Transverse colon (tissue), 4 donors: Measurements from ENCODE around the gene ZNF148. TPM values are rescaled to one million over a fixed set of nuclear protein-coding genes. Genes with fewer than 3 reads are reported as not detected.

Source experiments
- DNase-seq: peaks from one replicate; pipeline ENCODE4 v3.0.0-alpha.2; 2019
- H3K27ac ChIP-seq, 4 donors: fragments of 200-600 bp; sonication (generic); 2 replicates each; pipeline ENCODE4 v1.5.1; 2016 to 2018; ENCODE audit warnings: inconsistent platforms in 4 of 4
- H3K27me3 ChIP-seq: fragments of 200-600 bp; sonication (generic); 2 replicates; pipeline ENCODE4 v1.5.1; 2017; ENCODE audit warnings: inconsistent platforms
- H3K36me3 ChIP-seq, 4 donors: fragments of 200-600 bp; sonication (generic); 2 replicates each; pipeline ENCODE4 v1.5.1; 2017 to 2019; ENCODE audit warnings: inconsistent platforms in 4 of 4
- H3K4me1 ChIP-seq, 4 donors: fragments of 200-600 bp; sonication (generic); 2 replicates each; pipeline ENCODE4 v1.5.1; 2017 to 2020; ENCODE audit warnings: inconsistent platforms in 4 of 4
- H3K4me3 ChIP-seq, 4 donors: fragments of 200-600 bp; sonication (generic); 1 replicate in 1 of 4; 2 replicates in 3 of 4; pipeline versions ENCODE4 v1.5.1 to v1.6.1; 2017 to 2019; ENCODE audit warnings: inconsistent platforms in 4 of 4
- H3K9me3 ChIP-seq, 2 donors: fragments of 200-600 bp; sonication (generic); 2 replicates each; pipeline ENCODE4 v1.5.1; 2017 to 2019; ENCODE audit warnings: inconsistent platforms in 2 of 2
- EP300 ChIP-seq: sonication (generic); formaldehyde crosslinking; IDR thresholded peaks from one replicate; pipeline ENCODE4 v1.6.1; 2017; ENCODE audit warnings: antibody characterized with exemption, low read depth
- POLR2A ChIP-seq: fragments of 450-650 bp; IDR thresholded peaks from one replicate; pipeline ENCODE4 v1.6.1; 2016; ENCODE audit warnings: antibody characterized with exemption, mild to moderate bottlenecking, moderate library complexity
- POLR2AphosphoS5 ChIP-seq, 3 donors: sonication (generic); formaldehyde crosslinking; IDR thresholded peaks; one replicate each; pipeline ENCODE4 v1.6.1; 2016; ENCODE audit warnings: antibody characterized with exemption in 3 of 3
- WGBS, 2 donors: methylation state at CpG; one replicate each; pipeline ENCODE4 v1.1.5; 2018; ENCODE audit warnings: low coverage in 1 of 2; 5-methylcytosine and 5-hydroxymethylcytosine counted together
- in situ Hi-C, 4 donors: fragments of 200-750 bp; cut with MboI; loops; one replicate each; pipeline versions ENCODE4 v1.15.0 to v1.15.1; 2017; ENCODE audit warnings: low sequenced_read_pairs in 3 of 4, low pct_ligation_motif_present in 1 of 4, low pct_unique_long_range_greater_than_20kb in 1 of 4
- intact Hi-C: fragments of 100-400 bp; cut with DNase I; formaldehyde crosslinking; loops from one replicate; pipeline ENCODE4 v1.15.1; 2023; ENCODE audit warnings: low total_unique reads
- total RNA-seq, 4 donors: library from RNA; depleted of rRNA; stranded (reverse); fragments of >200 nt; gene quantifications; one replicate each; pipeline ENCODE4 v1.1.0, GENCODE V29; 2016
- TF ChIP-seq, protein P1 (sequence below), 5 experiments: fragments of 200-600 bp in 3 of 5; fragments of 450-650 bp in 2 of 5; sonication (generic) in 3 of 5; IDR thresholded peaks; 1 replicate in 2 of 5; 2 replicates in 3 of 5; pipeline ENCODE4 v1.5.1; 2016 to 2017; ENCODE audit warnings: antibody characterized with exemption in 5 of 5, inconsistent platforms in 3 of 5, mild to moderate bottlenecking in 2 of 5, moderate library complexity in 1 of 5

ZNF148 gene, protein sequence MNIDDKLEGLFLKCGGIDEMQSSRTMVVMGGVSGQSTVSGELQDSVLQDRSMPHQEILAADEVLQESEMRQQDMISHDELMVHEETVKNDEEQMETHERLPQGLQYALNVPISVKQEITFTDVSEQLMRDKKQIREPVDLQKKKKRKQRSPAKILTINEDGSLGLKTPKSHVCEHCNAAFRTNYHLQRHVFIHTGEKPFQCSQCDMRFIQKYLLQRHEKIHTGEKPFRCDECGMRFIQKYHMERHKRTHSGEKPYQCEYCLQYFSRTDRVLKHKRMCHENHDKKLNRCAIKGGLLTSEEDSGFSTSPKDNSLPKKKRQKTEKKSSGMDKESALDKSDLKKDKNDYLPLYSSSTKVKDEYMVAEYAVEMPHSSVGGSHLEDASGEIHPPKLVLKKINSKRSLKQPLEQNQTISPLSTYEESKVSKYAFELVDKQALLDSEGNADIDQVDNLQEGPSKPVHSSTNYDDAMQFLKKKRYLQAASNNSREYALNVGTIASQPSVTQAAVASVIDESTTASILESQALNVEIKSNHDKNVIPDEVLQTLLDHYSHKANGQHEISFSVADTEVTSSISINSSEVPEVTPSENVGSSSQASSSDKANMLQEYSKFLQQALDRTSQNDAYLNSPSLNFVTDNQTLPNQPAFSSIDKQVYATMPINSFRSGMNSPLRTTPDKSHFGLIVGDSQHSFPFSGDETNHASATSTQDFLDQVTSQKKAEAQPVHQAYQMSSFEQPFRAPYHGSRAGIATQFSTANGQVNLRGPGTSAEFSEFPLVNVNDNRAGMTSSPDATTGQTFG
- 10 to 100 TPM; 23.6 to 30.3 (median 27.6) TPM for total RNA-seq

DNA sequence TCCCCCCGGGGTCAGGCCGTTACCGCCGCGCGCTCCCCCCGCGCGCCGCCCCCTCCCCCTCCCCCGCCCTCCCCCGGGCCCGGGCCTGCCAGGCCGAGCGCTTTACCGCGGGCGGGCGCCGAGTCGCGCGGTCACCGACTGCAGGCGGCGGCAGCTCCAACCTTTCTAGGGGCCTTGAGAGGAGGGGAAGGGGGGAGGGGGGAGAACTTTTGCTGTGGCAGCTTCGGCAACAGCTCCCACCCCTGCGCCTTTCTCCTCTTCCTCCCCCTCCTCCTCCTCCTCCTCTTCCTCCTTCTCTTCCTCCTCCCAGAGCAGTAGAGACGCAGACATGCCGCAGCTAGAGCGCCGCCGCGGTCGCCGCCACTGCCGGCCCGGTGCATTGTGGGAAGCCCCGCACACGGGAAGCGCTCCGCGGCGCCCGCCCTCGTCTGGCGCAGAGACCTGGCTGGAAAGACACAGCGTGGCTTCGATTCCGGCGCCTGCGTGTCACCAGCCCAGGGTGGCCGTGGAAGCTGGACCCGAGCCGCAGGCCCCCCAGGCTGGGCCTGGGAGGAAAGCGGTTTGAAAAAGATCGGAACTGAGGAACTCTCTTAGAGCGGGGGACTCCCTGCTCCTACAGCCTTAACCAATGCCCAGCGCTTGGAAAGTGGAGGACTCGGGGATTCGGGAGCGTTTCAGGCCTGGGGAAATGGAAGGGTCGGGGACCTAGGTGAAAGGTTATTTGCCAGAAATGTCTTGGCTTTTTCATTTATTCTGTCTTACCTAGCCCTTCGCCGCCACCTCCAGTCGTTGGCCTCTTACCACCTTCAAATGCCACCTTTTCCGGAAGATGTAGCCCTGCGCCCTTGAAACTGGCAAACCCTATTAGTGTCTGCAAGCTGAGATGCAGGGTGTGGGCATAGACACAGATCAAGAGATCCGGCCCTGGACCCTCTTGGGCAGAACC, at the start of gene ZNF148:
Gene ZNF148 (minus strand): TSS at position 330 of the 946 bp plus-strand sequence. CDS start 61,685 bp downstream, outside the sequence.
- Histone ChIP-seq H3K4me3 (peak within 1 kb of the TSS; percentile 59 to 91 (median 87)), H3K9me3 (no peaks in the 10 kb centered on the region), H3K27ac (peak within 1 kb of the TSS; percentile 92 to 93 (median 93)), H3K36me3 (no peaks in the 10 kb centered on the region), H3K27me3 (no peaks in the 10 kb centered on the region), H3K4me1 (peaks cover 11 to 20% (median 19%) of the 10 kb centered on the region in 4 donors)
- DNase-seq: peak; percentile 92
- intact Hi-C loops: loop anchor here (2.0 to 10.0 kb wide), 2 partner anchors 70 to 380 kb away; no protein-coding TSS in a partner anchor
- peak; percentile 87 to 91 (median 90) for TF ChIP-seq POLR2AphosphoS5 (IDR thresholded peaks at IDR 0.05)
- TF ChIP-seq POLR2A: peak; percentile 89
- TF ChIP-seq, protein P1, sequence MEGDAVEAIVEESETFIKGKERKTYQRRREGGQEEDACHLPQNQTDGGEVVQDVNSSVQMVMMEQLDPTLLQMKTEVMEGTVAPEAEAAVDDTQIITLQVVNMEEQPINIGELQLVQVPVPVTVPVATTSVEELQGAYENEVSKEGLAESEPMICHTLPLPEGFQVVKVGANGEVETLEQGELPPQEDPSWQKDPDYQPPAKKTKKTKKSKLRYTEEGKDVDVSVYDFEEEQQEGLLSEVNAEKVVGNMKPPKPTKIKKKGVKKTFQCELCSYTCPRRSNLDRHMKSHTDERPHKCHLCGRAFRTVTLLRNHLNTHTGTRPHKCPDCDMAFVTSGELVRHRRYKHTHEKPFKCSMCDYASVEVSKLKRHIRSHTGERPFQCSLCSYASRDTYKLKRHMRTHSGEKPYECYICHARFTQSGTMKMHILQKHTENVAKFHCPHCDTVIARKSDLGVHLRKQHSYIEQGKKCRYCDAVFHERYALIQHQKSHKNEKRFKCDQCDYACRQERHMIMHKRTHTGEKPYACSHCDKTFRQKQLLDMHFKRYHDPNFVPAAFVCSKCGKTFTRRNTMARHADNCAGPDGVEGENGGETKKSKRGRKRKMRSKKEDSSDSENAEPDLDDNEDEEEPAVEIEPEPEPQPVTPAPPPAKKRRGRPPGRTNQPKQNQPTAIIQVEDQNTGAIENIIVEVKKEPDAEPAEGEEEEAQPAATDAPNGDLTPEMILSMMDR (IDR thresholded peaks at IDR 0.05): no peak
- no peak for TF ChIP-seq EP300
- in situ Hi-C loops: no loop called here
- WGBS, 2 donors: 0 to 1% methylated on average over 7 to 36 of the region's 69 CpGs

DNA sequence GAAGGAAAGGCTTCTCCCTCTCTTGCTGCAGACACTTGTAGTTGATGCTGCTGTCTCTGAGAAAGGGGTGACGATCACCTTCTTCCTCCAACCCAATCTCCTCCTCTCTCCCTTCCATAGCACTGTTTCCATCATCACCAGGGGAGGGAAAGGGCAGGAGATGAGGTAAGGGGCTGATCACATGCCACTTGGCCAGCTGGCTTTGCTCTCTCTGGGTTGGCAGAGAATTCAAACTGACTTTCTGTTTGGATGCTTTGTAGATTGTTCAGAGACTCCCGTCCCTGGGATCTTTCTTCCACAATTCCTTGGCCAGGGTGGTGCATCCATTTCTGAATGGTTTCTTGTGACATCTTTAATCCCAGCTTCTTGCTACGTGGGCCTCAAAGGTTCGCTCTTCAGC, 43.2 kb upstream of the ZNF148 start:
- 71 to 87% methylated on average over 2 to 4 of the region's 4 CpGs for WGBS, 2 donors
- TF ChIP-seq EP300: no peak
- TF ChIP-seq POLR2AphosphoS5 (IDR thresholded peaks at IDR 0.05): no peak
- TF ChIP-seq, protein P1 (IDR thresholded peaks at IDR 0.05): no peak
- no peak for TF ChIP-seq POLR2A
- H3K4me1 ChIP-seq: no peaks in the 10 kb centered on the region
- DNase-seq: no peak
- H3K27ac ChIP-seq: no peak overlapping the region
- no peak overlapping the region for H3K4me3 ChIP-seq
- no peaks in the 10 kb centered on the region for H3K36me3 ChIP-seq
- no peaks in the 10 kb centered on the region for H3K9me3 ChIP-seq
- intact Hi-C loops: no loop called here
- no peaks in the 10 kb centered on the region for H3K27me3 ChIP-seq
- in situ Hi-C loops: no loop called here

DNA sequence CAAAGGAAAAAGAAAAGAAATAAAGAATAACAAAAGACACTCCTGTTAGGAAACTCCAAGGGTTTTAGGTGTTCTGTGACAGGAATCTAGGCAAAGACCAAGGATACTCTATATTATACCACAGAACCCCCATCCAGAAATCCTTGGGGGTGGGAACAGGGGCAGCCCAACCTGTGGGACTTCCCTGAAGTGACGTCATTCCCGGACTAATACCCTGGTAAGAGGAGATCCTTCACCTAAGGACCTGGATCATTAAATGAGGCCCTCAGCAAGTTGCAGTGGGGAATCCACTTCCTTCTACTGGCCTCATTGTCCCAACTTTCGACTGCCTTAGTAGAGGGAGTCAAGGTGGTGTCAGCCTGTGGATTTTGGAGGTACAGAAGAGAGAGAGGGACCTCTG, 41.1 kb upstream of the ZNF148 start:
- H3K27ac ChIP-seq: no peak overlapping the region
- in situ Hi-C loops (no loop called here), intact Hi-C loops (no loop called here)
- no peak overlapping the region for H3K4me3 ChIP-seq
- H3K9me3 ChIP-seq: no peaks in the 10 kb centered on the region
- no peaks in the 10 kb centered on the region for H3K36me3 ChIP-seq
- WGBS, 2 donors: 80 to 90% methylated on average over 2 to 3 of the region's 3 CpGs
- TF ChIP-seq, protein P1 (IDR thresholded peaks at IDR 0.05): no peak
- TF ChIP-seq EP300: no peak
- TF ChIP-seq POLR2AphosphoS5 (IDR thresholded peaks at IDR 0.05): no peak
- TF ChIP-seq POLR2A: no peak
- H3K27me3 ChIP-seq: no peaks in the 10 kb centered on the region
- H3K4me1 ChIP-seq: no peaks in the 10 kb centered on the region
- DNase-seq: no peak
